ENCODE results near the gene NADSYN1.
"Not testable (repeated sequence)": the region's sequence is repeated elsewhere in the genome, so short reads cannot be mapped to it uniquely, and the experiment has no call there.

Gene NADSYN1

DNA sequence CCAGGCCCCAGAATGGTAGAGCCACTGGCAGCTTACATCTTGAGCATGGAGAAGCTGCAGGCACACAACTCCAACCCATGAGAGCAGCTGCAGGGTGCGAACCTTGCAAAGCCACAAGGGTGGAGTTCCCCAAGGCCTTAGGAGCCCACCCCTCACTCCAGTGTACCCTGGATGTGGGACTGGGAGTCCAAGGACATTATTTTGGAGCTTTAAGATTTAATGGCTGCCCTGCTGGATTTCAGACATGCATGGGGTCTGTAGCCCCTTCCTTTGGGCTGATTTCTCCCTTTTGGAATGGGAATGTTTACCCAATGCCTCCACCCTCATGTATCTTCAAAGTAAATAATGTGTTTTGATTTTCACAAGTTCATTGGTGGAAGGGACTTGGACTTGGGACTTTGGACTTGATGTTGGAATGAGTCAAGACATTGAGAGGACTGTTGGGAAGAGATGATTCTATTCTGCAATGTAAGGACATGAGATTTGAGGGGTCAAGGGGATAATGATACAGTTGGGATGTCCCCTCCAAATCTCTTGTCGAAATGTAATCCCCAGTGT lies 73.0 kb downstream of the NADSYN1 start:
- no peak for DNase-seq (ENCODE audit: low read depth, low spot score)

DNA sequence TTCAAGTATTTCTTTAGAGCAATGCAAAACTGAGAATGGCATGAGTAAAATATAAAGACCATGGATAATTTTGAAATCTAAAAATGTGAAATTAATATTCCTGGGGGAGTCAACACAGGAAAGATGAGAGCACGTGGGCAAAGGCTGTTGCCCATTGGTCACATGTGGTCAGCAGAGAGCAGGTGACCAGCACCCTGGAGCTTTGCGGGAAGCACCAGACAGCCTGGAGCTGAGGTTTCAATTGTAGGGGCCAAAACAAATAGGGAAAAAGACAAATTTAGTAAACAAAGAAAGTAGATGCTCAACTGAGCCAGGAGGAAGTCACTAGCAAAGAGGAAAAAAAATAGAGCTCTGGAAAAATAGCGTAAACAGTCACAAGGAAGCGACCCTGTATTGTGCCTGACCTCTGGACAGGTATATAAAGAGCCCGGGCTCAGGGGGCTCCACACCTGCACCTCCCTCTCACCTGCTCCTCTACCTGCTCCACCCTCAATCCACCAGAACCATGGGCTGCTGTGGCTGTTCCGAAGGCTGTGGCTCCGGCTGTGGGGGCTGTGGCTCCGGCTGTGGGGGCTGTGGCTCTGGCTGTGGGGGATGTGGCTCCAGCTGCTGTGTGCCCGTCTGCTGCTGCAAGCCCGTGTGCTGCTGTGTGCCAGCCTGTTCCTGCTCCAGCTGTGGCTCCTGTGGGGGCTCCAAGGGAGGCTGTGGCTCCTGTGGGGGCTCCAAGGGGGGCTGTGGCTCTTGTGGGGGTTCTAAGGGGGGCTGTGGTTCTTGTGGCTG lies 74.0 kb downstream of the NADSYN1 start, which contains the start of gene KRTAP5-7:
TSS of gene KRTAP5-7 (plus strand) at position 472 of the 780 bp plus-strand sequence. CDS start at position 506, 34 bp downstream.
- DNase-seq (ENCODE audit: low read depth, low spot score), result not testable (repeated sequence)

DNA sequence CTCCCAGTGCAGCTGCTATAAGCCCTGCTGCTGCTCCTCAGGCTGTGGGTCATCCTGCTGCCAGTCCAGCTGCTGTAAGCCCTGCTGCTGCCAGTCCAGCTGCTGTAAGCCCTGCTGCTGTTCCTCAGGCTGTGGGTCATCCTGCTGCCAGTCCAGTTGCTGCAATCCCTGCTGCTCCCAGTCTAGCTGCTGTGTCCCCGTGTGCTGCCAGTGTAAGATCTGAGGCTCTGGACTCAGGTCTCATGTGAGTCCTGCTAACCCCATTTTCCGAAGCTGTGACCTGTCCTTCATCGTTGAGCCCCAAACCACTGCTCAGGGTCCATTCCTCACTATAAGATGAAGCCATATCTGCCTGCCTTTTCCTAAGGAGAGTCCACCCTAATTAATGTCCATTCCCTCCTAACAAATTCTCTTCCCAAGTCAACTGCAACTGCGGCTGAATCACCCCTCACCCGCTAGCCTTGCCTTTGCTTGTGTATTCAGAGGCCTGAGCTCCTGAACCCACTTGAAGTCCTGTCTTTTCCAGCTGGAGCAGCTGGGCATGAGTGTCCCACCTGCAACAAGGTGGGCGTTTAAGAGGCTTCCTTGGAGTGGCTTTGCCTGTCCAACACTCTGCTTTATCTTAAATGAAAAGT lies 74.7 kb downstream of the NADSYN1 start:
- DNase-seq (ENCODE audit: low read depth, low spot score), result no peak

DNA sequence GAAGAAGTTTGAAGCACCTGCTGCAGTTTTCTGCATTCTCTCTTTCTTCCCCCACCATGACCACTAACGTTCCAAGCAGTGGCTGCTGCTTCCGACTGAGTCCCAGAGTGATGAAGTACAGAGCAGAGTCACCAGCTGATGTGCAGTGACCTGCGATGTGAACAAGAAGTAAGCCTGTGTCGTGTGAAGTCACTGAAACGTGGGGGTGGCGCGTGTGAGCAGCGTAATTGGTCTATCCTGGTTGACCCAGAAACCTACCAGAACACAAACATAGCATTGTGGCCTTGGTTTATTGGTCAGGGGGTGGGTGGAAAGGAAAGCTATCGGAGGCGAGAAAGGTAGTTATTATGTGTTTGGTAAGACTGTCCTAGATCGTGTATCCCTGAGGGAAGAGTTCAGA lies 77.6 kb downstream of the NADSYN1 start:
- DNase-seq (ENCODE audit: low read depth, low spot score), result no peak

DNA sequence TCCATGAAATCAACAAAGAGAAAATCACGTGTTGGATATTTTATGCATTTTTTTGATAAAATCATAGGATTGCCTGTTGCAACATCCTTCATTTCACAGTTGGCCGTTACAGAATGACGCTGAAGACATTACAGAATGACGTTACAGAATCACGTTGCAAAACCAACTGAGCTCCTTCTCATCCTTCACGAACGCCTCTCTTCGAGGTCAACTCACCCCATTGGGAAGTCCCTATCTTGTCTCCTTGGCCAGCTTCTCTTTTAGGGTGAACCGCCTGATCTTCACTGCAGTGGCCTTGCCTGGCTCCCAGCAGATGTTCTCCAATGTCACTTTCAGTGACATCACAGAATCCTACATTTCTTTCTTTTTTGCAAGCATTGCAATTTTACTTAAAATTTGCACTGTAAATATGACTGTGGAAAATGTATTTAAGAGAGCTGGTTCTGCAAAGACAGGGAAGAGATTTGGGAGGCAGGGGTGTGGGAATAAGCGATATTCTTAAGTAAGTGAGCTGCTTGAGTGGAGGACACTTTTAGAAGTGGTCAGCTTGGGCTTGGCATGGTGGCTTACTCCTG lies 79.1 kb downstream of the NADSYN1 start:
- DNase-seq (ENCODE audit: low read depth, low spot score), result no peak

DNA sequence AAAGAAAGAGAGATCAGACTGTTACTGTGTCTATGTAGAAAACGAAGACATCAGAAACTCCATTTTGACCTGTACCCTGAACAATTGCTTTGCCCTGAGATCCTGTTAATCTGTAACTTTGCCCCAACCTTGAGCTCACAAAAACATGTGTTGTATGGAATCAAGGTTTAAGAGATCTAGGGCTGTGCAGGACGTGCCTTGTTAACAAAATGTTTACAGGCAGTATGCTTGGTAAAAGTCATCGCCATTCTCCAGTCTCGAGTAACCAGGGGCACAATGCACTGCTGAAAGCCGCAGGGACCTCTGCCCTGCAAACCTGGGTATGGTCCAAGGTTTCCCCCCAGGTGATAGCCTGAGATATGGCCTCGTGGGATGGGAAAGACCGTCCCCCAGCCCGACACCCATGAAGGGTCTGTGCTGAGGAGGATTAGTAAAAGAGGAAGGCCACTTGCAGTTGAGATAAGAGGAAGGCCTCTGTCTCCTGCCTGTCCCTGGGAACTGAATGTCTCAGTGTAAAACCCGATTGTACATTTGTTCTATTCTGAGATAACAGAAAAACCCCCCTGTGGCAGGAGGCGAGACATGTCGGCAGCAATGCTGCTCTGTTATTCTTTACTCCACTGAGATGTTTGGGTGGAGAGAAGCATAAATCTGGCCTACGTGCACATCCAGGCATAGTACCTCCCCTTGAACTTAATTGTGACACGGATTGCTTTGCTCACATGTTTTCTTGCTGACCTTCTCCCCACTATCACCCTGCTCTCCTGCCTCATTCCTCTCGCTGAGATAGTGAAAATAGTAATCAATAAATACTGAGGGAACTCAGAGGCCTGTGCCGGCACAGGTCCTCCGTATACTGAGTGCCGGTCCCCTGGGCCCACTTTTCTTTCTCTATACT lies 82.0 kb downstream of the NADSYN1 start:
- DNase-seq (ENCODE audit: low read depth, low spot score), result not testable (repeated sequence)

DNA sequence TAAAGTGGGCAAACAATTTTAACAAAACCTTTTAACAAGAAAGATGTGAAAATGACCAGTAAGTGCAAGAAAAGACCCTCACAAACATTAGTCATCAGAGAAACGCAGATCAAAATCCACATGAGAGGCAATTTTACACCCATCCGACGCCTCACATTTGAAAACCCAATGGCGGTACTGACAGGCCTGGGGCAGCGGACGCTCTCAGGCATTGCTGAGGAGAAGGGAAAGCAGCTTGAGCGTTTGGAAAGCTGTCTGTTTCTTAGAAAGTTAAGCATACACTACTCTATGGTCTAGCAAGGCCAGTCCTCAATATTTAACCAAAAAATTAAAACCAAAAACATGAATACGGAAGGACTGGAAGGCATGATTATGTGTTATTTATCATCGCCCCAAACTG lies 82.8 kb downstream of the NADSYN1 start:
- DNase-seq (ENCODE audit: low read depth, low spot score), result no peak

DNA sequence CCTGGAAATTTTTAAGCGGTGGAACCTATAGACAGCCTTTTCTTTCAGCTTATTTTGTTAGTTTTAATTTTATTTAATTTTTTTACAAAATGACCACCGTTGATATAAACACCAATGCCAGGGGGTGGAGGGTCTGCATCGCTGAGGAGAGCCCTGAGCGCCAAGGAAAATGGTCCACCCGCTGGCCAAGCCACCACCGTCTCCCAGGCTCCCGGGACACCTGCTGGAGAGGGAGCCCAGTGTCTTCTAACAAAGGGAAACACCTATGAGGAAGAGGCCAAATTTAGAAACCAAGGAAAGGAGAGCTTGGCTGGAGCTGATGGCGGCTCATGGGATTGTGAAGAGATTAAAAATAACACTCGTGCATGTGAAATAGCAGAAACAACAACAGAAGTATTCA lies 84.5 kb downstream of the NADSYN1 start:
- DNase-seq (ENCODE audit: low read depth, low spot score), result no peak

DNA sequence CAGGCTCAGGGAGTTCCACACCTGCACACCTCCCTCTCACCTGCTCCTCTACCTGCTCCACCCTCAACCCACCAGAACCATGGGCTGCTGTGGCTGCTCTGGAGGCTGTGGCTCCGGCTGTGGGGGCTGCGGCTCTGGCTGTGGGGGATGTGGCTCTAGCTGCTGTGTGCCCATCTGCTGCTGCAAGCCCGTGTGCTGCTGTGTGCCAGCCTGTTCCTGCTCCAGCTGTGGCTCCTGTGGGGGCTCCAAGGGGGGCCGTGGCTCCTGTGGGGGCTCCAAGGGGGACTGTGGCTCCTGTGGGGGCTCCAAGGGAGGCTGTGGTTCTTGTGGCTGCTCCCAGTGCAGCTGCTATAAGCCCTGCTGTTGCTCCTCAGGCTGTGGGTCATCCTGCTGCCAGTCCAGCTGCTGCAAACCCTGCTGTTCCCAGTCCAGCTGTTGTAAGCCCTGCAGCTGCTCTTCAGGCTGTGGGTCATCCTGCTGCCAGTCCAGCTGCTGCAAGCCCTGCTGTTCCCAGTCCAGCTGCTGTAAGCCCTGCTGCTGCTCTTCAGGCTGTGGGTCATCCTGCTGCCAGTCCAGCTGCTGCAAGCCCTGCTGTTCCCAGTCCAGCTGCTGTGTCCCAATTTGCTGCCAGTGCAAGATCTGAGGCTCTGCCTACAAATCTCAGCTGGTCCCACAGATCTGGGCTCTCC lies 85.1 kb downstream of the NADSYN1 start, which contains the start of gene KRTAP5-8:
TSS of gene KRTAP5-8 (plus strand) at position 49 of the 689 bp plus-strand sequence. CDS start at position 80, 31 bp downstream.
- not testable (repeated sequence) for DNase-seq (ENCODE audit: low read depth, low spot score)

DNA sequence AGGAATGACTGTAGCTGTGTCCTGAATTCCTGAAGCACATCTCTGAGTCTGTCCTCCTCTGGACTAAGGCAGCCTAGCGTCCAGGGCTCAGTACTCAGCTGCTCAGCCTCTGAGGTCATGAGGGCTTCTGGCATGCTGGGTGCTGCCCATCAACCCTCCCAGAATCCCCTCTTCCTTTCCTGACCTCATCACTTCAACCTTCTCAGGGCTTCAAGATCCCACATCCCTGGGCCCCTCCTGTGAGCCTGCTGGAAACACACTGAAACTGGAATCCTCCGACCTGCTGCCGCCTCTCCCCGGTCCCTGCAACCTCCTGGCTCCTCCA lies 85.6 kb downstream of the NADSYN1 start:
- no peak for DNase-seq (ENCODE audit: low read depth, low spot score)

DNA sequence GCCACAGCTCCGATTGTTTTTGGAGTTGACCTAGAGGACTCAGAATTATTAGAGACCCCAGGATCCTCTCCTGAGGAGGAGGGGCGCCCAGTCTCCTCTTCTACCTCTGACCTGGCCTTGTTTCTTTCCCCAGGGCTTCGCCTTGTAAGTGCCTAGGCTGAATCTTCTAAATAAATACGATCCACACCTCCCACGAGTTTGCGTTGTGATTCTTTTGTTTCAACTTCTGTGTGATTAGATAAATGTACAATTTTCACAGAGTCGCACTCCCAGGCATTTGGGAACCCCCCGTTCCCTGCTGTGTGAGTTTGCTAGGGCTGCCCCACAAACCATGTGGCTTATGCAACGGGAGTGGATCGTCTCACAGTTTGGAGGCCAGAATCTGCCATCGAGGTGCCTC lies 86.0 kb downstream of the NADSYN1 start:
- DNase-seq (ENCODE audit: low read depth, low spot score), result no peak

DNA sequence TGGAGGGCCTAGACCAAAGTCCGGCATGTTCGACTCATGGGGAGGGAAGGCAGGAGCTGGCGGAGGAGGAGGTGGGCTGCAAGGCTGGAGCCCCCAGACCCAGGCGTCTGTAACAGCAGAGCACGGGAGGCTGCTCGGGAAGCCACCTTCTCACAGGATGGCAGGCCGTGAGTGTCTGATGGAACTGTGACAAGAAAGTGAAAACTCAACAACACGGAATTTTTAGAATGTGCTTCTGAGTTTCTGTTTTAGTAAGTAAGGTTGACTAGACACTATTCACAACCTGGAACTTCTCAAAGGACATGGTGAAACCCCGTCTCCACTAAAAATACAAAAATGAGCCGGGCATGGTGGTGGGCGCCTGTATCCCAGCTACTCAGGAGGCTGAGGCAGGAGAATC lies 87.0 kb downstream of the NADSYN1 start:
- DNase-seq (ENCODE audit: low read depth, low spot score), result not testable (repeated sequence)

DNA sequence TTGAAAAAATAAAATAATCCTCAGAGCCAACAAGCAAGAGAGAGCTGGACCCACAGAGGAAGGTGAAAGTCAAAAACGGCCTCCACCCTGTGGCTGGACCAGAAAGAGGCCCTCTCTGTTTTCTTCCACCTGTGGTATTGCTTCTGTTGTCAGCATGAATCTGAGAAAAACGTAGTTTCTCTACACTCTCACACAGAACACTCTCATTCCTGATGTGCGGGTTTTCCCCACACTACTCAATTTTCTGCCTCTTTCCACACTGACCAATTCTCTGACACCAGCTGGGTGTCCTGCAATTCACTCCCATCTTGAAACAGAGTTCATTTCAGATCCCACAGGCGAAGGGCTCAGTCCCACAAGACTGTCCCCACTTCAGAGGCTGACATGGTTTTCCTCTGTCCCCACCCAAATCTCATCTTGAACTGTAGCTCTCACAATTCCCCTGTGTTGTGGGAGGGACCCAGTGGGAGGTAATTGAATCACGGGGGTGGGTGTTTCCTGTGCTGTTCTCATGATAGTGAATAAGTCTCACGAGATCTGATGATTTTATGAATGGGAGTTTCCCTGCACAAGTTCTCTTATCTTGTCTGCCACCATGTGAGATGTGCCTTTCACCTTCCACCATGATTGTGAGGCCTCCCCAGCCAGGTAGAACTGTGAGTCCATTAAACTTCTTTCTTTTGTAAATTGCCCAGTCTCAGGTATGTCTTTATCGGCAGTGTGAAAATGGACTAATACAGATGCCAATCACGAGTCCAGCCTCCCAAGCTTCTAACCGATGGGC lies 87.7 kb downstream of the NADSYN1 start:
- DNase-seq (ENCODE audit: low read depth, low spot score), result not testable (repeated sequence)

DNA sequence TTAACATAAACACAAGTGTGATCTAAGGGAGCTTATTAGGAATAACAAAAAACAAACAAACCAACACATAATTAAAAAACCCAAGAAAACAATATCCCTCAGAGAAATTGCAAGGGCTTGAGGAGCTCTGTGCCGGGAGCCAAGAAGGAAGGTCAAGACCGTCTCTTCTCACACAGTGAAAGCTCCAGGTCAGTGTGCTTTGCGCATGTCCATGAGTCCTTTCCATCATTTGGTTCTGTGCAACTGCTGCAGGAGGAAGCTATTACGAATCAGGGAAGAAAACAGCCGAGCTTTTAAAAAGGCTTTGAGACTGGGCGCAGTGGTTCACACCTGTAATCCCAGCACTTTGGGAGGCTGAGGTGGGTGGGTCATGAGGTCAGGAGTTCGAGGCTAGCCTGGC lies 89.4 kb downstream of the NADSYN1 start:
- no peak for DNase-seq (ENCODE audit: low read depth, low spot score)

DNA sequence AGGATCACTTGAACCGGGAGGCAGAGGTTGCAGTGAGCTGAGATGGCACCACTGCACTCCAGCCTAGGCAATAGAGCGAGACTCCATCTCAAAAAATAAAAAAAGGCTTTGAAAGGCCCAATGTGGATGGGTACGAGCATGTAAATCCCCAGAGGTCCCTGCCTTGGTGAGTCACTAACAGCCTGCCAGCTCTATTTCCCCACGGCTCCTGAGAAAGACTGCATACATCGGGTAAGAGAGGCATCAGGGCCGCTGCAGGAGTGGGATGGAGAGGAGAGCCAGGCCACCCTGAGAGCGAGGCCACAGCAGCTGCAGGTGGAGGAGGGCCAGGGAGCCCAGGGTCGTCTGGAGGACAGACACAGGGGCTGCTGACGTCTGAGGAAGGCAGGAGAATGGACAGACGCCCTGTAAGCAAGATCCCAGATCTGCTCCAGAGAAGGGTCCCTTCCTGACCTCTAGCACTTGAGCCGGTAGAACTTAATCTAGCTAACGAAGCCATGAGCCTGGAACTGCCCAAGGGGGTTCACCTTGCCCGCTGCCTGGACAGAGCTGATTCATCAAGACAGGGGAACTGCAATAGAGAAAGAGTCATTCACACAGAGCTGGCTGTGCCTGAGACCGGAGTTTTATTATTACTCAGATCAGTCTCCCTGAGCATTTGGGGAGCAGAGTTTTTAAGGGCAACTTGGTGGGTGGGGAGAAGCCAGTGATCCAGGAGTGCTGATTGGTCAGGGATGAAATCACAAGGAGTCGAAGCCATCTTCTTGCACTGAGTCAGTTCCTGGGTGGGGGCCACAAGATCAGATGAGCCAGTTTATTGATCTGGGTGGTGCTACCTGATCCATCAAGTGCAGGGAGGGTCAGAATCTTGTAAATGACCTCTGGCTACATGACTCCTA lies 90.1 kb downstream of the NADSYN1 start:
- DNase-seq (ENCODE audit: low read depth, low spot score), result no peak

DNA sequence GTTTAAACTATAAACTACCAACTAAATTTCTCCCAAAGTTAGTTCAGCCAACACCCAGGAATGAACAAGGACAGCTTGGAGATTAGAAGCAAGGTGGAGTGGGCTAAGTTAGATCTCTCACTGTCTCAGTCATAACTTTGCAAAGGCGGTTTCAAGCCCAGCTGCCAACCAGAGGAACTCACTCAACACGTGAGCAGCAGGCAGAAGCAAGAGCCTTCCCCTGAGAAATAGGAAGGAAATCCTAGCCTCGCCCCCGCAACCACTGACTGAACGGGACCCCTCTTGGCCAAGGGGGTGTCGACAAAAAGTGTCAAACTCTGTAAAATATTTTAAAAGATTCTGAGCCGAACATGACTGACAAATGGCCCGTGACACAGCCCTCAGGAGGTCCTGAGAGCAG lies 90.9 kb downstream of the NADSYN1 start:
- DNase-seq (ENCODE audit: low read depth, low spot score), result no peak

DNA sequence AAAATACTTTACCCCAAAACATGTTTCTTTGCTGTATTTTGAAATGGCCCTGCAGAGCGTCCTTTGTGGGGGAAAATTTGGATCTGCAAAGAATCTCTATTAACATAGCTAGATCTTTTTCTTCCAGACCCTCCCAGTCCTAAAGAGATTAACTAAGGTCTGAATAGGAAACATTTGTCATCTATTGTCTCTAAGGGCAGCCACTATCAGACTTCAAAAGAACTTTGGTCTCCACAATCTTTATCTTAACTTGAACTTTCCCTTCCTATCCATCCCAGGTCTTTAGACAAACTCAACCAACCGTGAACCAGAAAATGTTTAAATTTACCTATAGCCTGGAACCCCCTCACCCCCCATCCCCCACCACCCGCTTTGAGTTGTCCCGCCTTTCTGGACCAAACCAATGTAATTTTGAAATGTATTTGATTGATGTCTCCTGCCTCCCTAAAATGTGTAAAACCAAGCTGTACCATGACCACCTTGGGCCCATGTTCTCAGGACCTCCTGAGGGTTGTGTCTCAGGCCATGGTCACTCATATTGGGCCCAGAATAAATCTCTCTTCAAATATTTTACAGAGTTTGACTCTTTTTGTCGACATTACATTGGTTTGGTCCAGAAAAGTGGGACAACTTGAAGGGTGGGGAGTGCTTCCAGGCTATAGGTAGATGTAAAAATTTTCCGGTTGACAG lies 91.7 kb downstream of the NADSYN1 start:
- no peak for DNase-seq (ENCODE audit: low read depth, low spot score)

DNA sequence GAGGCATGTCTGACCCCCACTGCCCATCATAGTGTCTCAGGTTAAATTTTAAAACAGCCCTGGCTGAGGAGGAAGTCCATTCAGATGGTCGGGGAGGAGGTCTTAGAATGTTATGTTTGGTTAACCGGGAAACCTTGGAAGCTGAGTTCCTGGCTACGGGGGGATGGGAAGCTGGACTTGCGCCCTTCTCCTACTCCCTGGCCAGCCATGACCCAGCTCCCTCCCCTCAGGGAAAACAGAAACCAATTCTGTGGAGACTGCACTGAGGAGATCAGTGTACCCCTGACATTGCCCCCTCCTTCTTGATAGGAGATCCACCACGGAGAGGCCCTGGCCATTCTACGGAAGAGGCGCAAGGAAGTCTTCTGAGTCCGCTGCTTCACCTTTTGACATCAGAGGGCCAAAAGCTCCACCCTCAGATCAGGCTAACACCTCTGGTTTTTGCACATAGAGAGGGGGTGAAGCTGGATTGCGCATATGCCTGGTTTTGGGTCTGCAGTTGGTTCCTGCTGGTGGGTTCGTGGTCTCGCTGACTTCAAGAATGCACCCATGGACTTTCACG lies 92.5 kb downstream of the NADSYN1 start:
- no peak for DNase-seq (ENCODE audit: low read depth, low spot score)

All from iPS DF 19.7 (cell line).